PC-9 (cell line): ENCODE results near the gene NR4A3. TPM values are rescaled to one million over a fixed set of nuclear protein-coding genes. Genes with fewer than 3 reads are reported as not detected.

Experiments used
- BruUV-seq: library from RNA; stranded (reverse); fragments of 400-500 nt; replicated peaks from 2 replicates; lab custom pipeline; 2021; lab: Mats Ljungman, UMichigan
- CTCF ChIA-PET: fragments of 300-600 bp; sonication (Branson Sonifier 250); formaldehyde crosslinking; loops from one replicate; lab custom pipeline; 2022; ENCODE audit warnings: antibody characterized with exemption; lab: Charles Lee
- POLR2A ChIA-PET: fragments of 300-600 bp; sonication (Branson Sonifier 250); formaldehyde crosslinking; loops from one replicate; lab custom pipeline; 2022; ENCODE audit warnings: antibody characterized with exemption; ENCODE audit not compliant: unreplicated experiment; lab: Charles Lee
- DNase-seq, 2 experiments: peaks; one replicate each; pipeline versions ENCODE4 v3.0.0 to v3.0.0-alpha.2; 2015 to 2022; ENCODE audit warnings: mixed read lengths in 1 of 2
- H2AFZ ChIP-seq: fragments of 200-600 bp; sonication (generic); 2 replicates; pipeline ENCODE4 v1.8.1; 2017; ENCODE audit warnings: antibody characterized with exemption
- H3F3A ChIP-seq: fragments of 200-600 bp; sonication (generic); 2 replicates; pipeline ENCODE4 v1.8.1; 2017; ENCODE audit warnings: antibody characterized with exemption, mild to moderate bottlenecking, low read depth; ENCODE audit not compliant: insufficient read depth
- H3K27ac ChIP-seq: fragments of 200-600 bp; sonication (generic); 2 replicates; pipeline ENCODE4 v1.6.1; 2016; ENCODE audit warnings: mixed run types
- H3K27me3 ChIP-seq: fragments of 200-600 bp; sonication (generic); 2 replicates; pipeline ENCODE4 v1.6.1; 2016; ENCODE audit warnings: low read depth, mixed run types; ENCODE audit not compliant: insufficient read depth
- H3K36me3 ChIP-seq: fragments of 200-600 bp; sonication (generic); 2 replicates; pipeline ENCODE4 v1.6.1; 2016; ENCODE audit warnings: low read depth, mixed run types
- H3K4me1 ChIP-seq: fragments of 200-600 bp; sonication (generic); replicated peaks from 2 replicates; pipeline ENCODE4 v1.6.1; 2016; ENCODE audit warnings: mixed run types; ENCODE audit not compliant: insufficient read depth
- H3K4me2 ChIP-seq: fragments of 200-600 bp; sonication (generic); 2 replicates; pipeline ENCODE4 v1.6.1; 2017; ENCODE audit warnings: mixed run types
- H3K4me3 ChIP-seq: fragments of 200-600 bp; sonication (generic); 2 replicates; pipeline ENCODE4 v1.6.1; 2016; ENCODE audit warnings: mixed run types
- H3K79me2 ChIP-seq: fragments of 200-600 bp; sonication (generic); 2 replicates; pipeline ENCODE4 v1.6.1; 2017; ENCODE audit warnings: low read depth, mixed run types
- H3K9me2 ChIP-seq: fragments of 200-600 bp; sonication (generic); 2 replicates; pipeline ENCODE4 v1.8.1; 2017; ENCODE audit warnings: mild to moderate bottlenecking; ENCODE audit not compliant: insufficient read depth
- H3K9me3 ChIP-seq: fragments of 200-600 bp; sonication (generic); 2 replicates; pipeline ENCODE4 v1.8.1; 2016; ENCODE audit warnings: low read depth; ENCODE audit not compliant: insufficient read depth
- H4K20me1 ChIP-seq: fragments of 200-600 bp; sonication (generic); 2 replicates; pipeline ENCODE4 v1.8.1; 2017; ENCODE audit not compliant: insufficient read depth
- EZH2 ChIP-seq: fragments of 200-600 bp; sonication (generic); IDR thresholded peaks from 2 replicates; pipeline ENCODE4 v1.8.0; 2017; ENCODE audit warnings: antibody characterized with exemption, low read depth
- intact Hi-C: fragments of 100-400 bp; cut with micrococcal nuclease; formaldehyde crosslinking; loops from one replicate; pipeline ENCODE4 v1.10.0; 2022; ENCODE audit not compliant: unreplicated experiment
- total RNA-seq: library from RNA; stranded (reverse); gene quantifications from 2 replicates; pipeline ENCODE4 v1.2.3, GENCODE V29; 2021
- TF ChIP-seq, protein P1 (sequence below): fragments of 200-600 bp; sonication (generic); conservative IDR thresholded peaks from 2 replicates; pipeline ENCODE4 v1.6.1; 2017; ENCODE audit warnings: mixed run types, antibody characterized with exemption, mild to moderate bottlenecking, moderate library complexity

NR4A3 gene
- total RNA-seq, 1 experiment from 2014 or later: not detected

DNA sequence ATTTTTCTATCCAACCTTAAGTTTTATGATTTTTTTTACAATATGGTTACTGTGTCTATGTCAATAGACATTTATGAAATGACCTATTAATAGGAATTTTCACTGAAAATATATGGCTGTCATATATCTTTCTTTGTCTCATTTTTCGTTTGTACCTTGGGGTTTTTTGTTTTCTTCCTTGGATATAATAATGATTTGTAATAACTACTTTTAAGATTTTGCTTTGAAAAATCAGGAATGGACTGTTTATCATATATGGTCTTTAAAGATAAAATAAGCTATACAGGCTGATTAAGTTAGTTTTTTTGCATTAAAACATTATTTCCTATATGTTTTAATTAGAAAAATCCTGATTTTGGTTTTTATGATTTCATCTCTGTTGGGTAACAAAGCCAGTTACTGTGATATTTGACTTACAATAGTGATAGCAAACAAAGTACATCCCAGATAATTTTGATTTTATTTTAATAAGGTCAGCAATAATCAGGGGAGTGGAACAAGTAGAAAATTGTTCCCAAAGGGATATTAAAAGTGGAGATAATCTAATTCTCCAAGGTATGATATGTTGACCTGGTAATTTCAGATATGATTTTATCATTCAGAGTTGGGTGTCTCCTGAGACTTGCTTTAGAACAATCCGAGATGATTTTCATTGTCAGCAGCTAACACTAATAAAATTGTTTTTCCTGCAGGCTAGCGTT, 10.3 kb downstream of the NR4A3 start:
- DNase-seq: no peak
- Histone ChIP-seq H2AFZ (no peak overlapping the region), H3K27me3 (no peaks in the 10 kb centered on the region), H3K4me2 (no peak overlapping the region), H3K4me1 (no peaks in the 10 kb centered on the region), H3F3A (no peaks in the 10 kb centered on the region), H3K9me2 (no peaks in the 10 kb centered on the region), H3K9me3 (no peaks in the 10 kb centered on the region), H4K20me1 (no peaks in the 10 kb centered on the region), H3K79me2 (no peaks in the 10 kb centered on the region), H3K4me3 (no peak overlapping the region), H3K27ac (no peak overlapping the region), H3K36me3 (no peaks in the 10 kb centered on the region)
- CTCF ChIA-PET: no interaction called here
- intact Hi-C loops: no loop called here
- POLR2A ChIA-PET: no interaction called here
- BruUV-seq: no TSS peak
- TF ChIP-seq EZH2: no peak
- TF ChIP-seq, protein P1, sequence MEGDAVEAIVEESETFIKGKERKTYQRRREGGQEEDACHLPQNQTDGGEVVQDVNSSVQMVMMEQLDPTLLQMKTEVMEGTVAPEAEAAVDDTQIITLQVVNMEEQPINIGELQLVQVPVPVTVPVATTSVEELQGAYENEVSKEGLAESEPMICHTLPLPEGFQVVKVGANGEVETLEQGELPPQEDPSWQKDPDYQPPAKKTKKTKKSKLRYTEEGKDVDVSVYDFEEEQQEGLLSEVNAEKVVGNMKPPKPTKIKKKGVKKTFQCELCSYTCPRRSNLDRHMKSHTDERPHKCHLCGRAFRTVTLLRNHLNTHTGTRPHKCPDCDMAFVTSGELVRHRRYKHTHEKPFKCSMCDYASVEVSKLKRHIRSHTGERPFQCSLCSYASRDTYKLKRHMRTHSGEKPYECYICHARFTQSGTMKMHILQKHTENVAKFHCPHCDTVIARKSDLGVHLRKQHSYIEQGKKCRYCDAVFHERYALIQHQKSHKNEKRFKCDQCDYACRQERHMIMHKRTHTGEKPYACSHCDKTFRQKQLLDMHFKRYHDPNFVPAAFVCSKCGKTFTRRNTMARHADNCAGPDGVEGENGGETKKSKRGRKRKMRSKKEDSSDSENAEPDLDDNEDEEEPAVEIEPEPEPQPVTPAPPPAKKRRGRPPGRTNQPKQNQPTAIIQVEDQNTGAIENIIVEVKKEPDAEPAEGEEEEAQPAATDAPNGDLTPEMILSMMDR: no peak

DNA sequence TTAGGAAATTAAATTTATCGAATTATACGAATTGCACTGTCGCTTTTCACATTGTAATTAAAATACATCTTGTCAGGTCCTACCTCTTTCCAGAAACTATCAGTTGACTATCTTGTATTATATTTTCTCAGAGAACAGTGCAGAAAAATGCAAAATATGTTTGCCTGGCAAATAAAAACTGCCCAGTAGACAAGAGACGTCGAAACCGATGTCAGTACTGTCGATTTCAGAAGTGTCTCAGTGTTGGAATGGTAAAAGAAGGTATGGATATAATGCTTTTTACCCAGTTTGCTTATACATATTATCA, 10.8 kb downstream of the NR4A3 start:
- no TSS peak for BruUV-seq
- CTCF ChIA-PET: no interaction called here
- no peak for TF ChIP-seq EZH2
- TF ChIP-seq, protein P1: no peak
- no peaks in the 10 kb centered on the region for H3F3A ChIP-seq
- no peaks in the 10 kb centered on the region for H3K36me3 ChIP-seq
- H3K79me2 ChIP-seq: no peaks in the 10 kb centered on the region
- no peak overlapping the region for H3K4me2 ChIP-seq
- no peak for DNase-seq
- no peak overlapping the region for H3K27ac ChIP-seq
- intact Hi-C loops: no loop called here
- H2AFZ ChIP-seq: no peak overlapping the region
- no peaks in the 10 kb centered on the region for H3K9me2 ChIP-seq
- H3K9me3 ChIP-seq: no peaks in the 10 kb centered on the region
- H4K20me1 ChIP-seq: no peaks in the 10 kb centered on the region
- H3K4me1 ChIP-seq: no peaks in the 10 kb centered on the region
- POLR2A ChIA-PET: no interaction called here
- no peak overlapping the region for H3K4me3 ChIP-seq
- H3K27me3 ChIP-seq: no peaks in the 10 kb centered on the region

DNA sequence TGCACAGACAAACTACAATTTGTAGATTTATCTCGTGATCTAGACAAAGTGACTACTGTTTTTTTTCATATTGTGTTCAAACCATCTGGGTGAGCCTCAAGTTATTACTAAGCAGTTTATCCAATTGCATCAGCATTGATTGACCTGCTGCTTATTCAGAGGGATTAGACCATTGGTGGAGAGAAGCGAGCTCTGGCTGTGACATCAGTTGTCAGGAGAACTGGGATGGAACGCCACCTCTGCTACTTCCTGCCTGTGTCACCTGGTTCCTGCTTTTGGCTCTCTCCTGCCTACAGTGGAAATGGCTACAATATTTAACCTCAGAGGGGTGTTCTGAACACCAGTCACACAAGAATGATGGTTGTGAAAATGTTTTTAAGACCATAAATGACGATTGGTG, 12.1 kb downstream of the NR4A3 start:
- Histone ChIP-seq H2AFZ (no peak overlapping the region), H3K4me2 (no peak overlapping the region), H3K36me3 (no peaks in the 10 kb centered on the region), H3K79me2 (no peaks in the 10 kb centered on the region), H3K27me3 (no peaks in the 10 kb centered on the region), H3K9me2 (no peaks in the 10 kb centered on the region), H3K9me3 (no peaks in the 10 kb centered on the region), H3K27ac (no peak overlapping the region), H3F3A (no peaks in the 10 kb centered on the region), H4K20me1 (no peaks in the 10 kb centered on the region), H3K4me1 (no peaks in the 10 kb centered on the region), H3K4me3 (no peak overlapping the region)
- intact Hi-C loops: no loop called here
- ChIA-PET POLR2A (no interaction called here), CTCF (no interaction called here)
- BruUV-seq: no TSS peak
- no peak for TF ChIP-seq EZH2
- TF ChIP-seq, protein P1: no peak
- DNase-seq: no peak
